Measurements from ENCODE around the gene ISG15.

The ISG15 gene

GRCh38 chr1:1031659-1032235 lies 18.4 kb downstream of the ISG15 start:
- no peak for DNase-seq

GRCh38 chr1:1032424-1032823 lies 19.1 kb downstream of the ISG15 start:
- DNase-seq, result no peak

GRCh38 chr1:1033009-1033587 lies 19.8 kb downstream of the ISG15 start:
- peak; percentile 87 for DNase-seq

GRCh38 chr1:1033731-1034438 lies 20.6 kb downstream of the ISG15 start:
- DNase-seq, result no peak

- DNase-seq, result no peak
These were observed 21.1 kb downstream of the ISG15 start for GRCh38 chr1:1034439-1034781.

- DNase-seq, result no peak
These were observed 22.1 kb downstream of the ISG15 start for GRCh38 chr1:1035291-1035943.

- DNase-seq, result no peak
These were observed 24.4 kb downstream of the ISG15 start for GRCh38 chr1:1037366-1038327.

GRCh38 chr1:1038694-1039093 lies 25.4 kb downstream of the ISG15 start:
- no peak for DNase-seq

GRCh38 chr1:1039145-1039910 lies 26.0 kb downstream of the ISG15 start:
- DNase-seq, result no peak

GRCh38 chr1:1040004-1040991 lies 27.0 kb downstream of the ISG15 start:
- DNase-seq, result peak; percentile 83

GRCh38 chr1:1041092-1041523 lies 27.8 kb downstream of the ISG15 start:
- DNase-seq, result no peak

- no peak for DNase-seq
These were observed 28.6 kb downstream of the ISG15 start for GRCh38 chr1:1041873-1042272.

GRCh38 chr1:1042835-1043234 lies 29.5 kb downstream of the ISG15 start:
- DNase-seq, result no peak

GRCh38 chr1:1043411-1043810 lies 30.1 kb downstream of the ISG15 start:
- no peak for DNase-seq

- no peak for DNase-seq
These were observed 30.6 kb downstream of the ISG15 start for GRCh38 chr1:1043921-1044320.

GRCh38 chr1:1044455-1045078 lies 31.3 kb downstream of the ISG15 start:
- DNase-seq, result no peak

- DNase-seq, result no peak
These were observed 31.8 kb downstream of the ISG15 start for GRCh38 chr1:1045129-1045528.

- DNase-seq, result no peak
These were observed 32.9 kb downstream of the ISG15 start for GRCh38 chr1:1046243-1046642.

- no peak for DNase-seq
These were observed 33.5 kb downstream of the ISG15 start for GRCh38 chr1:1046767-1047166.

- no peak for DNase-seq
These were observed 34.1 kb downstream of the ISG15 start for GRCh38 chr1:1047407-1047806.

Data from CD4-positive, alpha-beta T cell treated with Interleukin-21 for 1 hour (primary cell).